Urinary bladder (tissue), 4 donors: ENCODE measurements around the gene NOS3. TPM values are rescaled to one million over a fixed set of nuclear protein-coding genes. Genes with fewer than 3 reads are reported as not detected.
A peak's percentile ranks its signal among the peaks of the same experiment; 100 is the strongest.

ENCODE experiments used
- DNase-seq: peaks from one replicate; pipeline ENCODE4 v3.0.0-alpha.2; 2015; ENCODE audit errors: extremely low spot score
- H3K27ac ChIP-seq: one replicate; pipeline ENCODE4 v1.5.1; 2013; ENCODE audit warnings: low read depth, mild to moderate bottlenecking, moderate library complexity
- H3K36me3 ChIP-seq: one replicate; pipeline ENCODE4 v1.6.1; 2013; ENCODE audit warnings: mild to moderate bottlenecking, moderate library complexity; ENCODE audit not compliant: insufficient read depth
- H3K4me1 ChIP-seq: one replicate; pipeline ENCODE4 v1.6.1; 2013; ENCODE audit warnings: mild to moderate bottlenecking, moderate library complexity; ENCODE audit not compliant: insufficient read depth
- H3K4me3 ChIP-seq: one replicate; pipeline ENCODE4 v1.5.1; 2013; ENCODE audit warnings: low read depth, low read length
- WGBS: extraction: QIAGEN DNeasy Blood & Tissue Kit; methylation state at CpG from one replicate; pipeline ENCODE4 v1.1.7; 2013; 5-methylcytosine and 5-hydroxymethylcytosine counted together
- polyA plus RNA-seq: library from polyadenylated mRNA; stranded (reverse); fragments of 200-250 nt; gene quantifications from one replicate; pipeline ENCODE4 v1.2.3, GENCODE V29; 2013
- total RNA-seq: library from RNA; depleted of rRNA; stranded (reverse); fragments of >200 nt; gene quantifications from one replicate; pipeline ENCODE4 v1.2.3, GENCODE V29; 2014
- donor health status: healthy with polysubstance abuse.
- donor health status: healthy.

Gene NOS3
- total and polyA plus RNA-seq, 2 donors = 6.0 to 15.8 TPM

DNA sequence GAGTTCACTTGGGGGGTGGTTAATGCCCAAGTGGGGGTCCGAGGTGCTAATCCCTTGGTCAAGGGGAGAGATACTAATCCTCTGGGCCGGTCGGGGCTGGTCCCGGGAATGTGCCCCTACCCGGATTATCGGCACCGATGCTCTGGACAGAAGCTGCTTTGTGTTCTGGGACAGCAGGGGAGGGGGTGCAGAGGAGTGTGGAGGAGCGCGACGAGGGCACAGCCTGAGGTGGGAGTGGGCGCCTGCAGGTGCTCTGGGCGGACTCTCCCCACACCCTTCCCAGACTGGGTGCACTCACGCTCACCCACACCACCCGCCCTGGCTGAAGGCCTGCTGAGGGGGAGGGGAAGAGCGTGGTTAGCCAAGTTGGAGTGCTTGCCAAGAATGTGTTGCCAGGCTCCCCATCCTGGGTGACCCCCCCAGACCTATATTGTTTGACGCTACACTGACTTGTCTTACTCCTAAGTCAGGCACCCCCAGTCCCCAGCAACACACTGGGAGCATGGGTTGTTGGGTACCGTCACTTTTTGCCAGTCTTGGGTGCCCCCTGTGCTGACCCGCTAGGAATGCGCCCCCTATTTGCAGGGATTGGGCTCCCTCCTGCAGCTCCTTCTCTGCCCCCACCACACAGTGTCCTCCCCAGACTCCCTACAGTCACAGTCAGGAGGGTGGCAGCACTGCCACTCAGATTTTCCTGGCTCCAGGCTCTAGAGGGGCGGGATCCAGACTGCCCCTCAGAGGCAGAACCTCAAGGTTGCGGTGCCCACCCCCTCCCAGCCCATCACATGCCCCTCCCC, 69.8 kb downstream of the NOS3 start:
- DNase-seq = no peak
- Histone ChIP-seq H3K4me3 (peak overlapping the region; percentile 79), H3K4me1 (no peaks in the 10 kb centered on the region), H3K36me3 (peaks cover 5% of the 10 kb centered on the region), H3K27ac (no peak overlapping the region)
- 13% methylated on average over 21 of the region's 21 CpGs for WGBS

- DNase-seq = no peak
- H3K4me3 ChIP-seq = no peak overlapping the region
- no peaks in the 10 kb centered on the region for H3K4me1 ChIP-seq
- no peak overlapping the region for H3K27ac ChIP-seq
- H3K36me3 ChIP-seq = peaks cover 5% of the 10 kb centered on the region
- WGBS = 59% methylated on average over 33 of the region's 33 CpGs
Observed at GRCh38 chr7:151061213-151062110, 70.6 kb downstream of the NOS3 start.

DNA sequence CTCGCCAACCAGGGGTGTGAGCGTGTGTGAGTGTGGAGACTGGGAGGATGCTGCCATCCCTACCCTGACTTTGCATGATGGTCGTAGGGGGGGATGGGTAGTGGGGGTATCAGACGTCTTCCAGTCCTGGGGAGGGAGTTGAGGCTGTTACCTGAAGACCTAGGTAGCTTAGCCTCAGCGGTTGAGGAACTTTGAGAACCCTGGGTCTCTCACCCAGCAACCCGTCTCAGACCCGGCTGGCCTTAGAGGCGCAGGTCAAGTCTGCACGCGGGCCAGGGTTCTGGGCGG, 71.2 kb downstream of the NOS3 start:
- no peaks in the 10 kb centered on the region for H3K4me1 ChIP-seq
- 66% methylated on average over 11 of the region's 11 CpGs for WGBS
- H3K4me3 ChIP-seq = no peak overlapping the region
- H3K36me3 ChIP-seq = peaks cover 5% of the 10 kb centered on the region
- no peak overlapping the region for H3K27ac ChIP-seq
- DNase-seq = no peak

GRCh38 chr7:151062399-151063211, 71.8 kb downstream of the NOS3 start:
- H3K27ac ChIP-seq = no peak overlapping the region
- H3K4me3 ChIP-seq = no peak overlapping the region
- H3K4me1 ChIP-seq = no peaks in the 10 kb centered on the region
- H3K36me3 ChIP-seq = peaks cover 5% of the 10 kb centered on the region
- WGBS = 39% methylated on average over 43 of the region's 43 CpGs
- no peak for DNase-seq

DNA sequence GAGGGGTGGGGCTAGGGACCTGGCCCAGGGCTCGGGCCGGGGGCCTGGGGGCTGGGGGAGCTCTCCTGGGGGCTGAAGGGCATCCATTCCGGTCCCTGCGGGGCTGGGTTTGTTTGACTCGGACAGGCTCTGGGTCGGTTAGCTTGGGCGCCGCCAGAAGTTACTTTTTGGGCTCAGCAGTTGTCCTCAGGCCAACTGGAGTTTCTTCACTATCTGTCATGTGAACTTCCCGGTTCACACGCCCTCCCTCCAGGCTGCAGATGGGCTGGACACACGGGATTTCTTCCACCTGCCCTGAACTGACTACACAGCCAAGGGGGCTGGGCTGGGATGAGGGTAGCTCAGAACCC, 72.4 kb downstream of the NOS3 start:
- no peak overlapping the region for H3K4me3 ChIP-seq
- DNase-seq = no peak
- H3K27ac ChIP-seq = no peak overlapping the region
- H3K4me1 ChIP-seq = no peaks in the 10 kb centered on the region
- peaks cover 5% of the 10 kb centered on the region for H3K36me3 ChIP-seq
- 29% methylated on average over 11 of the region's 11 CpGs for WGBS

Other genes starting within 250 kb of the NOS3 start
- 59.4 TPM for gene TMEM176B, start 190.7 kb upstream of the NOS3 start, total RNA-seq
- 84.0 TPM for gene TMEM176B, start 190.7 kb upstream of the NOS3 start, polyA plus RNA-seq
- gene TMEM176A, start 190.2 kb upstream of the NOS3 start, total RNA-seq = 20.8 TPM
- 56.1 TPM for gene TMEM176A, start 190.2 kb upstream of the NOS3 start, polyA plus RNA-seq
- gene AOC1, start 138.5 kb upstream of the NOS3 start, total RNA-seq = 0.32 TPM
- gene AOC1, start 138.5 kb upstream of the NOS3 start, polyA plus RNA-seq = not detected
- 9.9 TPM for gene KCNH2, start 12.7 kb upstream of the NOS3 start, total RNA-seq
- 48.5 TPM for gene KCNH2, start 12.7 kb upstream of the NOS3 start, polyA plus RNA-seq
- gene ATG9B, start 33.5 kb downstream of the NOS3 start, total RNA-seq = not detected
- gene ATG9B, start 33.5 kb downstream of the NOS3 start, polyA plus RNA-seq = 0.32 TPM
- gene ABCB8, start 37.4 kb downstream of the NOS3 start, total RNA-seq = 17.1 TPM
- 19.4 TPM for gene ABCB8, start 37.4 kb downstream of the NOS3 start, polyA plus RNA-seq
- 1.1 TPM for gene ASIC3, start 57.5 kb downstream of the NOS3 start, total RNA-seq
- 2.0 TPM for gene ASIC3, start 57.5 kb downstream of the NOS3 start, polyA plus RNA-seq
- 6.7 TPM for gene CDK5, start 66.9 kb downstream of the NOS3 start, total RNA-seq
- 9.4 TPM for gene CDK5, start 66.9 kb downstream of the NOS3 start, polyA plus RNA-seq
- 30.6 TPM for gene SLC4A2, start 68.6 kb downstream of the NOS3 start, total RNA-seq
- 107 TPM for gene SLC4A2, start 68.6 kb downstream of the NOS3 start, polyA plus RNA-seq
- 42.4 TPM for gene FASTK, start 89.8 kb downstream of the NOS3 start, total RNA-seq
- gene FASTK, start 89.8 kb downstream of the NOS3 start, polyA plus RNA-seq = 87.8 TPM
- 9.7 TPM for gene TMUB1, start 92.5 kb downstream of the NOS3 start, total RNA-seq
- gene TMUB1, start 92.5 kb downstream of the NOS3 start, polyA plus RNA-seq = 51.9 TPM
- gene AGAP3, start 95.5 kb downstream of the NOS3 start, total RNA-seq = 25.5 TPM
- 77.0 TPM for gene AGAP3, start 95.5 kb downstream of the NOS3 start, polyA plus RNA-seq
- not detected for gene GBX1, start 176.7 kb downstream of the NOS3 start, total RNA-seq
- gene GBX1, start 176.7 kb downstream of the NOS3 start, polyA plus RNA-seq = not detected
- not detected for gene ASB10, start 196.2 kb downstream of the NOS3 start, total RNA-seq
- gene ASB10, start 196.2 kb downstream of the NOS3 start, polyA plus RNA-seq = not detected
- not detected for gene H2BK1, start 219.5 kb downstream of the NOS3 start, total RNA-seq
- not detected for gene H2BK1, start 219.5 kb downstream of the NOS3 start, polyA plus RNA-seq
- gene ABCF2, start 236.2 kb downstream of the NOS3 start, total RNA-seq = 14.1 TPM
- gene ABCF2, start 236.2 kb downstream of the NOS3 start, polyA plus RNA-seq = 29.6 TPM
- gene CHPF2, start 241.5 kb downstream of the NOS3 start, total RNA-seq = 25.2 TPM
- 23.0 TPM for gene CHPF2, start 241.5 kb downstream of the NOS3 start, polyA plus RNA-seq